ENCODE results near the gene MMP17.

The MMP17 gene

GRCh38 chr12:131862994-131863710 lies 35.0 kb downstream of the MMP17 start:
- TF ChIP-seq TAF1 (IDR thresholded peaks at IDR 0.05; ENCODE audit: borderline replicate concordance, insufficient read depth, low read length) (no peak), FOXP2 (optimal IDR thresholded peaks at IDR 0.05; ENCODE audit: borderline replicate concordance, extremely low read depth, extremely low read length, insufficient read depth) (no peak), REST (IDR thresholded peaks at IDR 0.05; ENCODE audit: insufficient read depth in 1 of 2, low read depth in 2 of 2, low read length in 2 of 2) (no peak), SIN3A (IDR thresholded peaks at IDR 0.05; ENCODE audit: borderline replicate concordance, insufficient read depth, low read length) (no peak)

GRCh38 chr12:131863711-131864396 lies 35.7 kb downstream of the MMP17 start:
- TF ChIP-seq TAF1 (IDR thresholded peaks at IDR 0.05; ENCODE audit: borderline replicate concordance, insufficient read depth, low read length) (no peak), REST (IDR thresholded peaks at IDR 0.05; ENCODE audit: insufficient read depth in 1 of 2, low read depth in 2 of 2, low read length in 2 of 2) (no peak), SIN3A (IDR thresholded peaks at IDR 0.05; ENCODE audit: borderline replicate concordance, insufficient read depth, low read length) (no peak), FOXP2 (optimal IDR thresholded peaks at IDR 0.05; ENCODE audit: borderline replicate concordance, extremely low read depth, extremely low read length, insufficient read depth) (no peak), POLR2AphosphoS5 (IDR thresholded peaks at IDR 0.05; ENCODE audit: low read depth, low read length) (no peak)

- no peak for TF ChIP-seq FOXP2 (optimal IDR thresholded peaks at IDR 0.05; ENCODE audit: borderline replicate concordance, extremely low read depth, extremely low read length, insufficient read depth)
- TF ChIP-seq SIN3A (IDR thresholded peaks at IDR 0.05; ENCODE audit: borderline replicate concordance, insufficient read depth, low read length), result no peak
- no peak for TF ChIP-seq POLR2AphosphoS5 (IDR thresholded peaks at IDR 0.05; ENCODE audit: low read depth, low read length)
- TF ChIP-seq REST (IDR thresholded peaks at IDR 0.05; ENCODE audit: insufficient read depth in 1 of 2, low read depth in 2 of 2, low read length in 2 of 2), result no peak
- no peak for TF ChIP-seq TAF1 (IDR thresholded peaks at IDR 0.05; ENCODE audit: borderline replicate concordance, insufficient read depth, low read length)
Measured at GRCh38 chr12:131864469-131864868, 36.3 kb downstream of the MMP17 start.

GRCh38 chr12:131865180-131865875 lies 37.1 kb downstream of the MMP17 start:
- TF ChIP-seq TAF1 (IDR thresholded peaks at IDR 0.05; ENCODE audit: borderline replicate concordance, insufficient read depth, low read length) (no peak), FOXP2 (optimal IDR thresholded peaks at IDR 0.05; ENCODE audit: borderline replicate concordance, extremely low read depth, extremely low read length, insufficient read depth) (no peak), POLR2AphosphoS5 (IDR thresholded peaks at IDR 0.05; ENCODE audit: low read depth, low read length) (no peak), SIN3A (IDR thresholded peaks at IDR 0.05; ENCODE audit: borderline replicate concordance, insufficient read depth, low read length) (no peak), REST (IDR thresholded peaks at IDR 0.05; ENCODE audit: insufficient read depth in 1 of 2, low read depth in 2 of 2, low read length in 2 of 2) (no peak)

Data from PFSK-1 (cell line).